OCI-LY7 (cell line): Measurements from ENCODE around the gene SNX2. TPM values are rescaled to one million over a fixed set of nuclear protein-coding genes. Genes with fewer than 3 reads are reported as not detected.

Experiments
- BruUV-seq: library from RNA; stranded (reverse); fragments of 400-500 nt; replicated peaks from 2 replicates; lab custom pipeline; 2021; lab: Mats Ljungman, UMichigan
- CTCF ChIA-PET: fragments of 300-600 bp; sonication (Branson Sonifier 250); formaldehyde crosslinking; loops from one replicate; lab custom pipeline; 2022; ENCODE audit warnings: antibody characterized with exemption; ENCODE audit not compliant: unreplicated experiment; lab: Charles Lee
- POLR2A ChIA-PET: fragments of 300-600 bp; sonication (Branson Sonifier 250); formaldehyde crosslinking; loops from one replicate; lab custom pipeline; 2022; ENCODE audit warnings: antibody characterized with exemption; lab: Charles Lee
- DNase-seq: peaks from one replicate; pipeline ENCODE4 v3.0.0-alpha.2; 2015; ENCODE audit warnings: low spot score
- H2AFZ ChIP-seq: fragments of 200-600 bp; sonication (generic), shearing (Covaris generic); 2 replicates; pipeline ENCODE4 v1.6.1; 2014; ENCODE audit warnings: mild to moderate bottlenecking, antibody characterized with exemption, low read length, moderate library complexity
- H3K27ac ChIP-seq: fragments of 200-600 bp; sonication (generic); 2 replicates; pipeline ENCODE4 v1.5.1; 2014; ENCODE audit warnings: mixed run types, low read depth, mild to moderate bottlenecking, moderate library complexity, low read length, inconsistent platforms; ENCODE audit not compliant: poor library complexity, severe bottlenecking
- H3K36me3 ChIP-seq: fragments of 200-600 bp; sonication (generic); 2 replicates; pipeline ENCODE4 v1.6.1; 2014; ENCODE audit warnings: mild to moderate bottlenecking, antibody characterized with exemption, low read length, moderate library complexity, mixed read lengths; ENCODE audit not compliant: insufficient read depth
- H3K4me1 ChIP-seq: fragments of 200-600 bp; sonication (generic); 2 replicates; pipeline ENCODE4 v1.5.1; 2014; ENCODE audit warnings: mild to moderate bottlenecking, low read length; ENCODE audit not compliant: insufficient read depth, poor library complexity, severe bottlenecking
- H3K4me2 ChIP-seq: fragments of 200-600 bp; sonication (generic); 2 replicates; pipeline ENCODE4 v1.6.1; 2014; ENCODE audit warnings: mild to moderate bottlenecking, low read length
- H3K4me3 ChIP-seq: fragments of 200-600 bp; sonication (generic); 2 replicates; pipeline ENCODE4 v1.5.1; 2014; ENCODE audit warnings: mild to moderate bottlenecking, low read depth, low read length; ENCODE audit not compliant: poor library complexity, severe bottlenecking
- H3K79me2 ChIP-seq: fragments of 200-600 bp; sonication (generic); 2 replicates; pipeline ENCODE4 v1.6.1; 2016; ENCODE audit warnings: low read depth, mild to moderate bottlenecking, low read length, moderate library complexity, mixed read lengths; ENCODE audit not compliant: insufficient read depth
- H3K9me2 ChIP-seq: fragments of 200-600 bp; sonication (generic); 2 replicates; pipeline ENCODE4 v1.6.1; 2016; ENCODE audit warnings: mild to moderate bottlenecking, low read length, mixed read lengths; ENCODE audit not compliant: insufficient read depth
- H3K9me3 ChIP-seq: fragments of 200-600 bp; sonication (generic); 2 replicates; pipeline ENCODE4 v1.6.1; 2014; ENCODE audit warnings: mild to moderate bottlenecking, mixed run types, low read length, mixed read lengths
- H4K20me1 ChIP-seq: fragments of 200-600 bp; sonication (generic); 2 replicates; pipeline ENCODE4 v1.6.1; 2014; ENCODE audit warnings: mild to moderate bottlenecking, antibody characterized with exemption, low read length, moderate library complexity, mixed read lengths; ENCODE audit not compliant: insufficient read depth
- CTCF ChIP-seq: fragments of 200-600 bp; sonication (generic); conservative IDR thresholded peaks from 2 replicates; pipeline ENCODE4 v1.5.1; 2014; ENCODE audit warnings: mild to moderate bottlenecking, antibody characterized with exemption, low read length, moderate library complexity, mixed read lengths
- EZH2phosphoT487 ChIP-seq: fragments of 200-600 bp; sonication (generic); IDR thresholded peaks from 2 replicates; pipeline ENCODE4 v1.6.1; 2018; ENCODE audit warnings: low read depth, borderline replicate concordance, mild to moderate bottlenecking, mixed run types, antibody characterized with exemption, low read length, moderate library complexity, mixed read lengths
- intact Hi-C: fragments of 100-400 bp; cut with micrococcal nuclease; formaldehyde crosslinking; loops from one replicate; pipeline ENCODE4 v1.10.0; 2022; ENCODE audit not compliant: unreplicated experiment
- total RNA-seq, 2 experiments: library from RNA; depleted of rRNA in 1 of 2; stranded (reverse); fragments of >200 nt in 1 of 2; shearing (Covaris generic) in 1 of 2; gene quantifications; 2 replicates each; pipeline ENCODE4 v1.2.3, GENCODE V29; 2014 to 2022

The SNX2 gene
- total RNA-seq, 2 experiments from 2014 or later = 47.1 to 78.3 TPM

- CTCF ChIA-PET = no interaction called here
- no peak overlapping the region for H3K4me3 ChIP-seq
- H3K27ac ChIP-seq = no peak overlapping the region
- H3K9me2 ChIP-seq = no peaks in the 10 kb centered on the region
- no peaks in the 10 kb centered on the region for H3K9me3 ChIP-seq
- POLR2A ChIA-PET = interaction anchor here (0.7 kb wide), 1 partner anchor 664 kb away, joined by 3 read pairs; no protein-coding TSS in a partner anchor
- BruUV-seq = no TSS peak
- H4K20me1 ChIP-seq = no peaks in the 10 kb centered on the region
- H3K4me1 ChIP-seq = no peaks in the 10 kb centered on the region
- intact Hi-C loops = no loop called here
- H3K36me3 ChIP-seq = no peaks in the 10 kb centered on the region
- DNase-seq = no peak
- H3K79me2 ChIP-seq = no peaks in the 10 kb centered on the region
- H2AFZ ChIP-seq = peak overlapping the region; percentile 23
- TF ChIP-seq CTCF (no peak), EZH2phosphoT487 (no peak)
- no peak overlapping the region for H3K4me2 ChIP-seq
These were observed 17.6 kb upstream of the SNX2 start for GRCh38 chr5:122757285-122757684.

GRCh38 chr5:122759241-122760070 lies 15.4 kb upstream of the SNX2 start:
- no peak for DNase-seq
- no peak overlapping the region for H3K4me2 ChIP-seq

More at GRCh38 chr5:122759241-122760070, 15.4 kb upstream of the SNX2 start:
- Histone ChIP-seq H3K9me3 (no peaks in the 10 kb centered on the region), H2AFZ (no peak overlapping the region), H3K79me2 (no peaks in the 10 kb centered on the region), H3K27ac (no peak overlapping the region), H3K4me1 (no peaks in the 10 kb centered on the region), H3K4me3 (no peak overlapping the region), H3K9me2 (no peaks in the 10 kb centered on the region; the same call in 1 of the 2 replicates), H3K36me3 (no peaks in the 10 kb centered on the region), H4K20me1 (no peaks in the 10 kb centered on the region)
- no TSS peak for BruUV-seq
- CTCF ChIA-PET = no interaction called here
- intact Hi-C loops = no loop called here
- POLR2A ChIA-PET = interaction anchor here (1.2 kb wide), 1 partner anchor 16 kb away, joined by 3 read pairs; no protein-coding TSS in a partner anchor
- no peak for TF ChIP-seq EZH2phosphoT487
- no peak for TF ChIP-seq CTCF
